Measurements from ENCODE around the gene TMEM80. TPM values are rescaled to one million over a fixed set of nuclear protein-coding genes. Genes with fewer than 3 reads are reported as not detected.

The TMEM80 gene
- total RNA-seq, 1 donor from 2014 or later = 8.5 TPM

- no peak for DNase-seq (ENCODE audit: low read depth in 2 of 2)
Measured at GRCh38 chr11:742571-743201, 47.1 kb downstream of the TMEM80 start.

GRCh38 chr11:745428-745827, 49.8 kb downstream of the TMEM80 start:
- DNase-seq (ENCODE audit: low read depth in 2 of 2) = no peak

- DNase-seq (ENCODE audit: low read depth in 2 of 2) = no peak
Measured at GRCh38 chr11:746289-747157, 50.9 kb downstream of the TMEM80 start.

GRCh38 chr11:747158-748006, 51.8 kb downstream of the TMEM80 start, which contains the start of gene TALDO1:
TALDO1 (plus strand) TSS chr11:747464; CDS start chr11:747482, 18 bp downstream.
- DNase-seq (ENCODE audit: low read depth in 2 of 2) = peak; percentile 88 to 91

GRCh38 chr11:748007-748359, 52.4 kb downstream of the TMEM80 start:
- peak; percentile 38 to 41 for DNase-seq (ENCODE audit: low read depth in 2 of 2)

GRCh38 chr11:749731-750130, 54.1 kb downstream of the TMEM80 start:
- DNase-seq (ENCODE audit: low read depth in 2 of 2) = no peak

Other genes starting within 250 kb of the TMEM80 start
- gene PTDSS2, start 245.5 kb upstream of the TMEM80 start, total RNA-seq = 21.8 and 31.7 TPM in 2 replicates
- gene RNH1, start 188.6 kb upstream of the TMEM80 start, total RNA-seq = 165 and 169 TPM in 2 replicates
- 45.4 and 47.3 TPM in 2 replicates for gene HRAS, start 160.2 kb upstream of the TMEM80 start, total RNA-seq
- 0.22 and 0.60 TPM in 2 replicates for gene LRRC56, start 158.3 kb upstream of the TMEM80 start, total RNA-seq
- 1.1 and 1.4 TPM in 2 replicates for gene LMNTD2, start 135.1 kb upstream of the TMEM80 start, total RNA-seq
- 13.5 and 18.1 TPM in 2 replicates for gene RASSF7, start 134.8 kb upstream of the TMEM80 start, total RNA-seq
- 11.6 and 16.9 TPM in 2 replicates for gene PHRF1, start 119.3 kb upstream of the TMEM80 start, total RNA-seq
- 7.6 and 10.9 TPM in 2 replicates for gene IRF7, start 79.9 kb upstream of the TMEM80 start, total RNA-seq
- gene CDHR5, start 70.9 kb upstream of the TMEM80 start, total RNA-seq = not detected in 2 replicates
- not detected in 2 replicates for gene SCT, start 68.6 kb upstream of the TMEM80 start, total RNA-seq
- not detected in 2 replicates for gene DRD4, start 58.5 kb upstream of the TMEM80 start, total RNA-seq
- gene DEAF1, start 594 bp upstream of the TMEM80 start, total RNA-seq = 26.8 and 27.4 TPM in 2 replicates
- 0.99 and 2.6 TPM in 2 replicates for gene EPS8L2, start 10.4 kb downstream of the TMEM80 start, total RNA-seq
- gene TALDO1, start 51.6 kb downstream of the TMEM80 start, total RNA-seq = 86.7 and 121 TPM in 2 replicates
- 17.0 and 21.4 TPM in 2 replicates for gene GATD1, start 81.7 kb downstream of the TMEM80 start, total RNA-seq
- under 0.01 TPM in 2 replicates for gene CEND1, start 94.3 kb downstream of the TMEM80 start, total RNA-seq
- gene SLC25A22, start 102.5 kb downstream of the TMEM80 start, total RNA-seq = 4.1 and 6.3 TPM in 2 replicates
- 3.7 and 4.8 TPM in 2 replicates for gene PIDD1, start 109.4 kb downstream of the TMEM80 start, total RNA-seq
- gene RPLP2, start 114.2 kb downstream of the TMEM80 start, total RNA-seq = 232 and 383 TPM in 2 replicates
- 33.3 and 50.6 TPM in 2 replicates for gene PNPLA2, start 123.1 kb downstream of the TMEM80 start, total RNA-seq
- gene CRACR2B, start 132.1 kb downstream of the TMEM80 start, total RNA-seq = 11.6 and 15.9 TPM in 2 replicates
- 460 and 726 TPM in 2 replicates for gene CD151, start 137.1 kb downstream of the TMEM80 start, total RNA-seq
- 246 and 284 TPM in 2 replicates for gene POLR2L, start 146.7 kb downstream of the TMEM80 start, total RNA-seq
- gene TSPAN4, start 147.0 kb downstream of the TMEM80 start, total RNA-seq = 79.8 and 182 TPM in 2 replicates
- 28.8 and 42.3 TPM in 2 replicates for gene CHID1, start 215.0 kb downstream of the TMEM80 start, total RNA-seq
- gene AP2A2, start 230.1 kb downstream of the TMEM80 start, total RNA-seq = 23.1 and 26.0 TPM in 2 replicates